ENCODE results near the gene SLC22A23.

SLC22A23 gene

GRCh38 chr6:3291346-3291745 is 165.5 kb downstream of the SLC22A23 start:
- DNase-seq (ENCODE audit: low read depth, low spot score), result no peak
- H3K4me3 ChIP-seq (ENCODE audit: low read depth, low read length), result no peak overlapping the region
- CTCF ChIA-PET, result interaction anchor here (0.8 to 2.2 kb wide), 4 partner anchors 9 to 441 kb away, joined by 3 to 8 read pairs (median 6); no protein-coding TSS in a partner anchor
- POLR2A ChIA-PET, result no interaction called here
- no peak for TF ChIP-seq CTCF (IDR thresholded peaks at IDR 0.05; ENCODE audit: insufficient read depth, low read length, missing control alignments)

- CTCF ChIA-PET, result interaction anchor here (1.6 to 2.2 kb wide), 3 partner anchors 9 to 442 kb away, joined by 5 to 8 read pairs (median 7); no protein-coding TSS in a partner anchor
- H3K4me3 ChIP-seq (ENCODE audit: low read depth, low read length), result no peak overlapping the region
- DNase-seq (ENCODE audit: low read depth, low spot score), result no peak
- no peak for TF ChIP-seq CTCF (IDR thresholded peaks at IDR 0.05; ENCODE audit: insufficient read depth, low read length, missing control alignments)
- POLR2A ChIA-PET, result no interaction called here
Observed at GRCh38 chr6:3290931-3291211, 166.0 kb downstream of the SLC22A23 start.

GRCh38 chr6:3290149-3290930 is 166.5 kb downstream of the SLC22A23 start:
- ChIA-PET POLR2A (no interaction called here), CTCF (interaction anchor here (0.6 to 2.2 kb wide), 5 partner anchors 8 to 121 kb away, joined by 3 to 8 read pairs (median 4); no protein-coding TSS in a partner anchor)
- no peak overlapping the region for H3K4me3 ChIP-seq (ENCODE audit: low read depth, low read length)
- TF ChIP-seq CTCF (IDR thresholded peaks at IDR 0.05; ENCODE audit: insufficient read depth, low read length, missing control alignments), result no peak
- no peak for DNase-seq (ENCODE audit: low read depth, low spot score)

GRCh38 chr6:3289664-3290055 is 167.2 kb downstream of the SLC22A23 start:
- ChIA-PET CTCF (interaction anchor here (1.1 kb wide), 2 partner anchors 10 kb away, joined by 4 read pairs; no protein-coding TSS in a partner anchor), POLR2A (no interaction called here)
- DNase-seq (ENCODE audit: low read depth, low spot score), result no peak
- H3K4me3 ChIP-seq (ENCODE audit: low read depth, low read length), result no peak overlapping the region
- TF ChIP-seq CTCF (IDR thresholded peaks at IDR 0.05; ENCODE audit: insufficient read depth, low read length, missing control alignments), result no peak

- DNase-seq (ENCODE audit: low read depth, low spot score), result no peak
- ChIA-PET POLR2A (no interaction called here), CTCF (interaction anchor here (1.0 to 1.1 kb wide), 2 partner anchors 9 to 37 kb away, joined by 3 to 4 read pairs; no protein-coding TSS in a partner anchor)
- TF ChIP-seq CTCF (IDR thresholded peaks at IDR 0.05; ENCODE audit: insufficient read depth, low read length, missing control alignments), result no peak
- no peak overlapping the region for H3K4me3 ChIP-seq (ENCODE audit: low read depth, low read length)
Observed at GRCh38 chr6:3288711-3289663, 167.9 kb downstream of the SLC22A23 start.
